Endothelial cell of umbilical vein (primary cell): Measurements from ENCODE around the gene OXLD1. TPM values are rescaled to one million over a fixed set of nuclear protein-coding genes. Genes with fewer than 3 reads are reported as not detected.

Experiments used
- BruUV-seq: library from RNA; stranded (reverse); fragments of 400-500 nt; replicated peaks from 2 replicates; lab custom pipeline; 2021; lab: Mats Ljungman, UMichigan
- CTCF ChIA-PET: fragments of 300-600, 350-600 bp; sonication (Branson Sonifier 250); formaldehyde crosslinking; loops from one replicate; lab custom pipeline; 2021; ENCODE audit warnings: antibody characterized with exemption, inconsistent platforms; lab: Charles Lee
- POLR2A ChIA-PET: fragments of 300-600, 350-600 bp; sonication (Branson Sonifier 250); formaldehyde crosslinking; loops from one replicate; lab custom pipeline; 2021; ENCODE audit warnings: antibody characterized with exemption, inconsistent platforms; lab: Charles Lee
- DNase-seq: peaks from one replicate; pipeline ENCODE4 v3.0.0-alpha.2; 2011; ENCODE audit warnings: low read depth, low spot score
- FAIRE-seq: peaks from 2 replicates; lab custom pipeline; 2011; peaks lifted over from hg19 to GRCh38; lab: Jason Lieb, UNC
- H2AFZ ChIP-seq: 2 replicates; pipeline ENCODE4 v1.6.0; 2012; ENCODE audit warnings: low read depth, low read length, control low read depth, inconsistent platforms
- H3K27ac ChIP-seq: 2 replicates; pipeline ENCODE4 v1.5.1; 2011; ENCODE audit warnings: low read depth, mild to moderate bottlenecking, control low read depth, low read length, moderate library complexity; ENCODE audit not compliant: insufficient read depth
- H3K27me3 ChIP-seq, 2 experiments: 2 replicates each; pipeline versions ENCODE4 v1.6.0 to v1.6.1; 2011; ENCODE audit warnings: low read length in 2 of 2, mixed read lengths in 1 of 2; ENCODE audit not compliant: control insufficient read depth in 2 of 2, insufficient read depth in 2 of 2
- H3K36me3 ChIP-seq, 2 experiments: 2 replicates in 1 of 2; 3 replicates in 1 of 2; pipeline ENCODE4 v1.5.1; 2011; ENCODE audit warnings: low read length in 2 of 2, mild to moderate bottlenecking in 1 of 2, moderate library complexity in 1 of 2; ENCODE audit not compliant: control insufficient read depth in 2 of 2, insufficient read depth in 2 of 2; ENCODE audit errors: extremely low read depth in 1 of 2
- H3K4me1 ChIP-seq: 3 replicates; pipeline ENCODE4 v1.5.1; 2011; ENCODE audit warnings: mild to moderate bottlenecking, low read length; ENCODE audit not compliant: control insufficient read depth, insufficient read depth; ENCODE audit errors: extremely low read depth
- H3K4me2 ChIP-seq: 2 replicates; pipeline ENCODE4 v1.6.1; 2011; ENCODE audit warnings: low read length, control low read depth, mixed read lengths; ENCODE audit not compliant: insufficient read depth
- H3K4me3 ChIP-seq, 3 experiments: fragments of 200-600 bp in 1 of 3; sonication (generic), shearing (Covaris generic) in 1 of 3; replicated peaks in 1 of 3; 2 replicates each; pipeline ENCODE4 v1.5.1; 2011 to 2016; ENCODE audit warnings: control low read depth in 3 of 3, low read length in 3 of 3, mild to moderate bottlenecking in 2 of 3, inconsistent platforms in 1 of 3, low read depth in 1 of 3, moderate library complexity in 1 of 3; ENCODE audit not compliant: insufficient read depth in 1 of 3
- H3K79me2 ChIP-seq: 2 replicates; pipeline ENCODE4 v1.6.0; 2012; ENCODE audit warnings: low read length, inconsistent platforms; ENCODE audit not compliant: control insufficient read depth, insufficient read depth
- H3K9ac ChIP-seq: replicated peaks from 2 replicates; pipeline ENCODE3; 2011; ENCODE audit warnings: low read length, control low read depth; ENCODE audit not compliant: insufficient read depth; ENCODE audit errors: extremely low read depth
- H3K9me1 ChIP-seq: replicated peaks from 3 replicates; pipeline ENCODE4 v1.6.0; 2011; ENCODE audit warnings: mild to moderate bottlenecking, low read length; ENCODE audit not compliant: control insufficient read depth, insufficient read depth; ENCODE audit errors: extremely low read depth
- H3K9me3 ChIP-seq: replicated peaks from 2 replicates; pipeline ENCODE4 v1.5.1; 2012; ENCODE audit warnings: low read length, inconsistent platforms; ENCODE audit not compliant: control insufficient read depth, insufficient read depth
- H4K20me1 ChIP-seq: replicated peaks from 2 replicates; pipeline ENCODE3; 2011; ENCODE audit warnings: mild to moderate bottlenecking, low read length; ENCODE audit not compliant: control insufficient read depth, insufficient read depth; ENCODE audit errors: extremely low read depth
- EZH2 ChIP-seq: IDR thresholded peaks from 2 replicates; pipeline ENCODE4 v1.6.1; 2012; ENCODE audit warnings: borderline replicate concordance, low read depth, mild to moderate bottlenecking, moderate library complexity, low read length, inconsistent platforms; ENCODE audit not compliant: severe bottlenecking
- FOS ChIP-seq: IDR thresholded peaks from 2 replicates; pipeline ENCODE4 v1.6.1; 2011; ENCODE audit warnings: mild to moderate bottlenecking, low read length, moderate library complexity, borderline replicate concordance; ENCODE audit not compliant: insufficient read depth
- GATA2 ChIP-seq: IDR thresholded peaks from 2 replicates; pipeline ENCODE4 v1.7.0; 2011; ENCODE audit warnings: low read depth, mild to moderate bottlenecking, moderate library complexity, mixed read lengths, low read length; ENCODE audit not compliant: insufficient read length, insufficient read depth
- JUN ChIP-seq: IDR thresholded peaks from 2 replicates; pipeline ENCODE4 v1.6.1; 2011; ENCODE audit warnings: borderline replicate concordance, low read depth; ENCODE audit not compliant: insufficient read length, insufficient read depth
- MYC ChIP-seq: IDR thresholded peaks from one replicate; pipeline ENCODE4 v1.6.1; 2011; ENCODE audit warnings: mild to moderate bottlenecking, low read depth, low read length
- POLR2A ChIP-seq: IDR thresholded peaks from 2 replicates; pipeline ENCODE4 v1.6.1; 2012; ENCODE audit warnings: low read depth, mild to moderate bottlenecking, control low read depth, low read length
- POLR2AphosphoS5 ChIP-seq: IDR thresholded peaks from 2 replicates; pipeline ENCODE4 v1.6.1; 2012; ENCODE audit warnings: low read depth, mild to moderate bottlenecking, control low read depth, low read length, moderate library complexity; ENCODE audit not compliant: insufficient read depth
- dilution Hi-C: fragments of 300-500 bp; cut with MboI; formaldehyde crosslinking; loops from one replicate; pipeline ENCODE4 v1.15.0; 2019; ENCODE audit warnings: low sequenced_read_pairs; ENCODE audit not compliant: extremely low pct_ligation_motif_present
- intact Hi-C: fragments of 100-400 bp; cut with micrococcal nuclease; formaldehyde crosslinking; loops from one replicate; pipeline ENCODE4 v1.10.0; 2022
- polyA plus RNA-seq, 4 experiments: library from polyadenylated mRNA; depleted of rRNA in 3 of 4; stranded (reverse) in 3 of 4; unstranded in 1 of 4; fragments of >200 nt; gene quantifications; 2 replicates each; pipeline versions ENCODE4 v1.2.1 to v1.2.3, GENCODE V29; 2011 to 2012; ENCODE audit warnings: missing spikeins in 1 of 4
- total RNA-seq: library from RNA; stranded (reverse); gene quantifications from 2 replicates; pipeline ENCODE4 v1.2.3, GENCODE V29; 2021
- TF ChIP-seq, protein P1 (sequence below), 2 donors: IDR thresholded peaks; 1 replicate in 1 of 2; 2 replicates in 1 of 2; pipeline ENCODE4 v1.5.1; 2011; ENCODE audit warnings: low read length in 2 of 2, mild to moderate bottlenecking in 2 of 2, moderate library complexity in 2 of 2, control low read depth in 1 of 2, inconsistent platforms in 1 of 2, low read depth in 1 of 2; ENCODE audit not compliant: insufficient read depth in 1 of 2; ENCODE audit errors: extremely low read depth in 1 of 2
- TF ChIP-seq, protein P2 (sequence below): IDR thresholded peaks from 2 replicates; pipeline ENCODE4 v1.6.1; 2011; ENCODE audit not compliant: insufficient read depth, insufficient read length

The OXLD1 gene
- total and polyA plus RNA-seq, 2 donors (not counting 3 experiments of a cell fraction or from before 2014, with no cell fraction given), result 20.1 to 35.2 TPM

- no peaks in the 10 kb centered on the region for H3K9me1 ChIP-seq
- TF ChIP-seq, protein P1, sequence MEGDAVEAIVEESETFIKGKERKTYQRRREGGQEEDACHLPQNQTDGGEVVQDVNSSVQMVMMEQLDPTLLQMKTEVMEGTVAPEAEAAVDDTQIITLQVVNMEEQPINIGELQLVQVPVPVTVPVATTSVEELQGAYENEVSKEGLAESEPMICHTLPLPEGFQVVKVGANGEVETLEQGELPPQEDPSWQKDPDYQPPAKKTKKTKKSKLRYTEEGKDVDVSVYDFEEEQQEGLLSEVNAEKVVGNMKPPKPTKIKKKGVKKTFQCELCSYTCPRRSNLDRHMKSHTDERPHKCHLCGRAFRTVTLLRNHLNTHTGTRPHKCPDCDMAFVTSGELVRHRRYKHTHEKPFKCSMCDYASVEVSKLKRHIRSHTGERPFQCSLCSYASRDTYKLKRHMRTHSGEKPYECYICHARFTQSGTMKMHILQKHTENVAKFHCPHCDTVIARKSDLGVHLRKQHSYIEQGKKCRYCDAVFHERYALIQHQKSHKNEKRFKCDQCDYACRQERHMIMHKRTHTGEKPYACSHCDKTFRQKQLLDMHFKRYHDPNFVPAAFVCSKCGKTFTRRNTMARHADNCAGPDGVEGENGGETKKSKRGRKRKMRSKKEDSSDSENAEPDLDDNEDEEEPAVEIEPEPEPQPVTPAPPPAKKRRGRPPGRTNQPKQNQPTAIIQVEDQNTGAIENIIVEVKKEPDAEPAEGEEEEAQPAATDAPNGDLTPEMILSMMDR (IDR thresholded peaks at IDR 0.05; ENCODE audit: extremely low read depth in 1 of 2, insufficient read depth in 1 of 2, low read depth in 1 of 2, low read length in 2 of 2), result no peak
- TF ChIP-seq JUN (no peak), MYC (no peak), FOS (no peak), EZH2 (no peak), POLR2A (no peak), GATA2 (no peak), POLR2AphosphoS5 (no peak)
- TF ChIP-seq, protein P2, sequence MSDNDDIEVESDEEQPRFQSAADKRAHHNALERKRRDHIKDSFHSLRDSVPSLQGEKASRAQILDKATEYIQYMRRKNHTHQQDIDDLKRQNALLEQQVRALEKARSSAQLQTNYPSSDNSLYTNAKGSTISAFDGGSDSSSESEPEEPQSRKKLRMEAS, result no peak
- ChIA-PET CTCF (interaction anchor here (1.5 kb wide), 1 partner anchor 15 kb away, joined by 4 read pairs; no protein-coding TSS in a partner anchor), POLR2A (no interaction called here)
- no peak overlapping the region for H3K4me3 ChIP-seq
- no peak overlapping the region for H2AFZ ChIP-seq
- H3K9ac ChIP-seq, result no peak overlapping the region
- dilution Hi-C loops (no loop called here), intact Hi-C loops (loop anchor here (2.0 kb wide), 1 partner anchor 31 kb away; the partner anchor contains the start of genes NPLOC4 and TSPAN10)
- H4K20me1 ChIP-seq, result no peaks in the 10 kb centered on the region
- peaks cover 18% of the 10 kb centered on the region for H3K4me1 ChIP-seq
- FAIRE-seq, result no peak
- H3K27ac ChIP-seq, result no peak overlapping the region
- peaks cover 4 to 31% of the 10 kb centered on the region in 2 experiments for H3K36me3 ChIP-seq
- H3K4me2 ChIP-seq, result no peak overlapping the region
- DNase-seq, result no peak
- peaks cover 21% of the 10 kb centered on the region for H3K79me2 ChIP-seq
- H3K27me3 ChIP-seq, result no peaks in the 10 kb centered on the region
- no TSS peak for BruUV-seq
- H3K9me3 ChIP-seq, result no peaks in the 10 kb centered on the region
These were observed 1.3 kb upstream of the OXLD1 start for GRCh38 chr17:81667754-81668153.
